ENCODE measurements around the gene KRT13. TPM values are rescaled to one million over a fixed set of nuclear protein-coding genes. Genes with fewer than 3 reads are reported as not detected.

The KRT13 gene
- total RNA-seq, 1 experiment from 2014 or later = 0.30 TPM

DNA sequence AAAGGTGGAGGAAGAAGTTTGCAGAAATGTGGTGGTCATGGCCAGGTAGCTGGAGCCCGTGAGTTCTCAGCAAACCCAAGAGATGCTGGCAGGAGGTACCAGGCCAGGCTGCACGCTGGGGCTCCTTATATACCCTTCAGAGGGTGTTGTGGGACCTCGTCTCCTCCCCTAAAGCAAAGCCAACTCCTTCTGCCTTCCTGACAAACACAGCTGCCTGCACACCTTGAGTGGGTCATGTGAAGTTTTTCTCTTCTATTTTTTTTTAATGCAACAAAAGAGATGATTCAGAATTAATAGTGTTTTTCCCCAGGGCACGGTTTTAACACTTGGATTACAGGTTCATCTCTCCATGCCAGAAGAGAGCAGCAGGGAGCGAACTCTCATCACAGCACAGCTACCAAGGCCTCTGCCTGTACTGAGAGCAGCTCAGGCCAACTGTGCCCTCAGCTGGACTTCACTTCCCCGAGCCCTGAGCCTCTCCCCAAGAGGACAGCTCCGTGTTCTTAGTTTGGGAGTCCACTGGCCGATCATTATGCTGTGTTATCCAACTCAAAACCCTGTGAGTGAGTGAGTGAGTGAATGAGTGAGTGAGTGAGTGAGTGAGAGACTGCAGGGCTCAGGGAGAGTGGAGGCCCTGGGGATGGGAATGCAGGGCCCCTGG is 13.5 kb upstream of the KRT13 start, which contains the start of gene KRT15:
Gene KRT15, minus strand, starts transcription at position 102 of the 661 bp plus-strand sequence. Its CDS starts 63 bp downstream, at position 39.
- Histone ChIP-seq H3K9me3 (replicated peaks) (no peaks in the 10 kb centered on the region), H3K4me1 (no peaks in the 10 kb centered on the region; the same call in 1 of the 2 replicates), H3K4me3 (no peak within 1 kb of the TSS), H3K36me3 (no peaks in the 10 kb centered on the region), H3K27me3 (no peaks in the 10 kb centered on the region), H3K27ac (no peak within 1 kb of the TSS)
- no peak for DNase-seq

- H3K36me3 ChIP-seq = no peaks in the 10 kb centered on the region
- H3K27ac ChIP-seq = no peak overlapping the region
- no peaks in the 10 kb centered on the region for H3K27me3 ChIP-seq
- no peak for DNase-seq
- H3K4me3 ChIP-seq = no peak overlapping the region
- H3K9me3 ChIP-seq (replicated peaks) = no peaks in the 10 kb centered on the region
- no peaks in the 10 kb centered on the region; the same call in 1 of the 2 replicates for H3K4me1 ChIP-seq
Measured at GRCh38 chr17:41518031-41518430, 12.6 kb upstream of the KRT13 start.

DNA sequence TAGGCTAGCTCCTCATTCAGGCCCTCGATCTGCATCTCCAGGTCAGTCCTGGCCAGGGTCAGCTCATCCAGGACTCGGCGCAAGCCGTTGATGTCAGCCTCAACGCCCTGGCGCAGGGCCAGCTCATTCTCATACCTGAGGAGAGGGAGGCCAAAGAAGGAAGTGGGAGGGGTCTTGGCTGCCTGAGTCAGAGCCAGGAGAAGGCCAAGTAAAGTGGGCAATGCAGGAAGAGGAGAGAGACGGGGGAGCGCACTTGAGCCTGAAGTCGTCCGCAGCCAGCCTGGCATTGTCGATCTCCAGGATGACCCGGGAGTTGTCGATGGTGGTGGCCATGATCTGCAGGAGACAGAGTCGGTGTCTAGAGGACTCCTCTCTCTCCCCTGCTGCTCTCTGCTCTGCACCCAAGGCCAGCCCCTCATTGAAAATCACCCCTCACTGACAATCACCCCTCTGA is 11.4 kb upstream of the KRT13 start:
- no peak overlapping the region for H3K27ac ChIP-seq
- H3K9me3 ChIP-seq (replicated peaks) = no peaks in the 10 kb centered on the region
- no peaks in the 10 kb centered on the region for H3K36me3 ChIP-seq
- no peak overlapping the region for H3K4me3 ChIP-seq
- H3K27me3 ChIP-seq = no peaks in the 10 kb centered on the region
- no peak for DNase-seq
- H3K4me1 ChIP-seq = no peaks in the 10 kb centered on the region; the same call in 1 of the 2 replicates

DNA sequence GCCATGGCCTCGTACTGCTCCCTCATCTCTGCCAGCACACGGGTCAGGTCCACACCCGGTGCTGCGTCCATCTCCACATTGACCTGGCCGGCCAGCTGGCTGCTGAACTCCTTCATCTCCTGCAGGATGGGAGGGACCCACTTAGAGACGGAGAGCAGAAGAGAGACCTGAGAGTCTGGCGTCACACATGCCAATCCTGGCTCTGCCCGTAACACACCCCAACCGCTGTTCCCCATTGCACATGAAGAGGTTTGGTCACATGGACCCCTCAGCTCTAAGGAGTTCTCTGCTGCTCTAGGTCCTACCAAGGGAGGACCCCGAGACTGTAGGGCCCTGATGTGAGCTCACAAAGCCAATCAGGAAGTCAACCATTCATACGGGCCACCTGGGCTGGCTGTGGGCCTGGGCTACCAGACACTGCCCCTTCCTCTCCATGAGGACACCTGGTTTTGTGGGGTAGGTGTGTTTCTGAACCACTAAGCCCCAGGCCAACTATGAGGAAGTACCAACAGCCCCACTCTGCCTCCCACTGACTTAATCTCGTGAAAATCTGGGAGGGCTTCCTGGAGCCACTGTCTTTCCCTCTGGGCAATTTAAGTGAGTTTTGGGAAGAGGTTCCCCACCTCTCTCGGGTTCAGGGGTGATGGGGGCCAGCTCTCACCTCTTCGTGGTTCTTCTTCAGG is 10.9 kb upstream of the KRT13 start:
- Histone ChIP-seq H3K4me3 (no peak overlapping the region), H3K27me3 (no peaks in the 10 kb centered on the region), H3K27ac (no peak overlapping the region)

DNA sequence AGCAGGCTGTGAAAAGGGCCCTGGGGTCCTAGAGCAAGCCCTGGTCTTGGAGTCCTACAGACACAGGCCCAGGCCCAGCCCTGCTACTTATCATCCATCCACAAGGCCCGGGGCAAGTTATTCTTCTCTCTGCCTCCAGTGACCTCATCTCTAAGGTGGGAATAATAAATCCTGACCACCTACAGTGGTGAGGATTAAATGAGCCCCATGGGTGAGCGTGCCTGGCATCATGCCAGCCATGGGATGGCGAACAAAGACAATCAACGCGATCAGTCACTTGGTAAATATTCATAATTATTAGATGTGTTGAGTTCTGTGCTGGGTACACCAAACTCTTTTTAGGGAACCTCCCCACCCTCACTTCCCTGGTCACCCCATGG is 7.7 kb upstream of the KRT13 start:
- no peak overlapping the region for H3K27ac ChIP-seq
- H3K27me3 ChIP-seq = no peaks in the 10 kb centered on the region
- peak in 1 of 2 experiments; percentile 15 for DNase-seq
- H3K9me3 ChIP-seq (replicated peaks) = no peaks in the 10 kb centered on the region
- H3K4me1 ChIP-seq = no peaks in the 10 kb centered on the region
- H3K36me3 ChIP-seq = no peaks in the 10 kb centered on the region
- no peak overlapping the region for H3K4me3 ChIP-seq

More for the DNA sequence above, 10.9 kb upstream of the KRT13 start:
- DNase-seq = no peak
- H3K9me3 ChIP-seq (replicated peaks) = no peaks in the 10 kb centered on the region
- no peaks in the 10 kb centered on the region for H3K36me3 ChIP-seq
- H3K4me1 ChIP-seq = no peaks in the 10 kb centered on the region; the same call in 1 of the 2 replicates

DNA sequence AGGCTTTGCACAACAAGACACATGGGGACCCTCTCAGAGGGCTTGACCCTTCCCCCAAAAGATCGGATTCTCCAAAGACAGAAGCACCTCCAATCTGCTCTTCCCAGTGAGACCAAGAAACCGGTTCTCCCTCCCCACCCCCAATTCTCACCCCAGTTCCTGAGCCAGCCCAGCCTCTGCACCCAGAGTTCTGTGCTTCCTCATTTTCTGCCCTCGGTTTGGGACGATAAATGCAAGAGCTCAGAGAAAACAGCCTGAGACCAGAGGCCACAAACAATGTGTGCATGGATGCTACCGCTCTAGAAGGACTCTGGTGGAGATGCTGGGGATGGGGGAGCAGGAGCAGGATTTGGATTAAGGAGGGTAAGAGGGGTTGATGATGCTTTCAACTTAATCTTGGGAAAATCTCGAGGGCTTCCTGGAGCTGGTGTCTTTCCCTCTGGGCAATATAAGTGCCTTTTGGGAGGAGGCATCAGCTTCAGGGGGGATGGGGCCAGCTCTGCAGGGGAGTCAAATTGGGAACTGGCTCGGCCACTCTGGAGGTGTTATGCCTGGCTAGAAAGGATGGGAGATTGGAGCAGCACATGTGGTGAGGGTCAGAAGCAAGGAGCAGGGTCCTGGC is 7.2 kb upstream of the KRT13 start:
- H3K4me3 ChIP-seq = no peak overlapping the region
- H3K36me3 ChIP-seq = no peaks in the 10 kb centered on the region
- H3K9me3 ChIP-seq (replicated peaks) = no peaks in the 10 kb centered on the region
- no peak for DNase-seq
- no peaks in the 10 kb centered on the region for H3K27me3 ChIP-seq
- no peaks in the 10 kb centered on the region for H3K4me1 ChIP-seq
- H3K27ac ChIP-seq = no peak overlapping the region

GRCh38 chr17:41511716-41512115 is 6.3 kb upstream of the KRT13 start:
- Histone ChIP-seq H3K4me3 (no peak overlapping the region), H3K27me3 (no peaks in the 10 kb centered on the region), H3K4me1 (no peaks in the 10 kb centered on the region), H3K9me3 (replicated peaks) (no peaks in the 10 kb centered on the region), H3K36me3 (no peaks in the 10 kb centered on the region), H3K27ac (no peak overlapping the region)
- DNase-seq = no peak

DNA sequence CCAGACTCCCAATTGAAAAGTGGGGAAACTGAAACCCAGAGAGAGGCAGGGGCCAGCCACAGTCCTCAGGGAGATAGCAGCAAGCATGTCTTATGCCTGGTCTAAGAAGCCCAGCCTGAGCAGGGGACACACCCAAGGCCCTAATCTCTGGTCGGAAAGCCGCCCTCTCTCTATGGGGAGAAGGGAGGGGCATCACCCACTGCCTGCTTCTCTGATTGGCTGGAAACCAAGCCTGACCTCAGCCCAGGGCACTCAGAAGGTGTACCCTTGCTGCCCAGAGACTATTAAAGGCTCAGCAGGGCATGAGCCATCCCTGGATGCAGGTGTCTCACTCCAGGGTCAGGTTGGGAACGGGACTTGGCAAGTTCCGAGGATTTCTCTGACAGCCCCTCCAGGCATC is 5.7 kb upstream of the KRT13 start:
- H3K4me1 ChIP-seq = no peaks in the 10 kb centered on the region
- H3K9me3 ChIP-seq (replicated peaks) = no peaks in the 10 kb centered on the region
- H3K4me3 ChIP-seq = no peak overlapping the region
- no peaks in the 10 kb centered on the region for H3K36me3 ChIP-seq
- no peaks in the 10 kb centered on the region for H3K27me3 ChIP-seq
- DNase-seq = no peak
- no peak overlapping the region for H3K27ac ChIP-seq

DNA sequence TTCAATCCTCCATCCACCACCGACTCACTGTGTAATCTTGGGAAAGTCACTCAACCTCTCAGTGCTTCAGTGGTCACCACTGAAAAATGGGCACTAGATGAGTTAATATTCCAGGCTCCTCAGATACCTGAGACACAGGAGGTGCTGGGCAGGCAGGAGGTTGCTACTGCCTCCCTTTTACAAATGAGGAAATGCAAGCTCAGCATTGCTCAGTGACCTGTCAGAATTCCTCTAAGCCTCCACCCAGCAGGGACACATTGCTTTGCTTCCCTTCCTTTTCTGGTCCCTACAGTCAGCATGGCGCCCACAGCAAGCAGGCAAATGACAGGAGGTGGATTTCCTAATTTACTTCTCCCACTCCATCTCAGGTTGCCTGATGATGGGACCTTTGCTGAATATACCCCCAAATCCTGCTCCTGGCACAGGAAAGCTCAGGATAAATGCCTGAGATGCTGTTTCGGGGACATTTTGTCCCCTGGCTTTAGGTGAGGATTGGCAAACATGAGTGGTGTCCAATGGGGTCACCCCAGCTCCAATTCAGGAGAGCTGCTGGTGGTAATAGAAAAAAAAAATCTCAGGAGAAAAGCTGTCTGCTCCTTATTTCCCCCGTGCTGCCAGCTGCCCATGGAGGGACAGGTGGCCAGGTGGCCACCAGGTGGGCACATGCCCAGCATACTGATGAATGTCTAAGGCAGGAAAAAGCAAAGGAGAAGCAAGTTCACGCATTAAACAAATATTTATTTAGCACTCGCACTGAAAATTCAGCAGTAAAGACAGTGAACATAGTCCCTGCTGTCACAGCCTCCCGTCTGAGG is 5.0 kb upstream of the KRT13 start:
- no peaks in the 10 kb centered on the region for H3K36me3 ChIP-seq

DNA sequence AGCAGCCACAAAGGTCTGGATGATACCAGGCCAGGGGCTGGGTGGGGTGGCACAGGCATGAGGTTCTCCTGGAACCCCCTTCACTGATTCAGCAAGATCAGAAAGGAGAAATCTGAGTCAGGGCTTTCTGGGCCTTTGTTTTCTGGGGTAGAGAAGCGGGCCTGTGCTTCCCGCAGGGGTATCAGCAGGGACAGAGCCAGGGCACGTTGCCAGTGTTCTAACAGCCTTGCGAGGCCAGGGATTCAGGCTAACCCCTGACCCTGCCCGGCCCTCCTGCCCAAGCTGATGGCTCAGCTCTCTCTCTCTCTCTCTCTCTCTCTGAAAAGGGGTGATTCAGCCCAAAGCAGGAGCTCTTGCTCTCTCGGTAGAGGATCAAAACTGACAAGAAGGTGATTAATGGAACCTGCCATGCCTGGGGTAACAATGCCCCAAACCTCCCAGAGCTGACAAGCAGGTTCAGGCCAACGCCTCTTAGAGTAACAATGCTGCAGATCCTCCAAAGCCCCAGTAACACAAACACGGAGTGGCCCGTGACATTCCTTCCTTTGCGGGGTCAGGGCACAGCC is 2.0 kb upstream of the KRT13 start:
- Histone ChIP-seq H3K36me3 (no peaks in the 10 kb centered on the region), H3K27me3 (no peaks in the 10 kb centered on the region), H3K27ac (no peak overlapping the region), H3K9me3 (replicated peaks) (no peaks in the 10 kb centered on the region), H3K4me1 (no peaks in the 10 kb centered on the region), H3K4me3 (no peak overlapping the region)
- no peak for DNase-seq

More for the DNA sequence above, 5.0 kb upstream of the KRT13 start:
- Histone ChIP-seq H3K4me3 (no peak overlapping the region), H3K27ac (no peak overlapping the region), H3K9me3 (replicated peaks) (no peaks in the 10 kb centered on the region), H3K27me3 (no peaks in the 10 kb centered on the region), H3K4me1 (no peaks in the 10 kb centered on the region)
- DNase-seq = no peak

GRCh38 chr17:41505809-41506767 is 676 bp upstream of the KRT13 start:
- Histone ChIP-seq H3K4me1 (no peaks in the 10 kb centered on the region), H3K9me3 (replicated peaks) (no peaks in the 10 kb centered on the region), H3K27me3 (no peaks in the 10 kb centered on the region), H3K36me3 (no peaks in the 10 kb centered on the region), H3K4me3 (no peak overlapping the region), H3K27ac (no peak overlapping the region)
- DNase-seq = no peak

DNA sequence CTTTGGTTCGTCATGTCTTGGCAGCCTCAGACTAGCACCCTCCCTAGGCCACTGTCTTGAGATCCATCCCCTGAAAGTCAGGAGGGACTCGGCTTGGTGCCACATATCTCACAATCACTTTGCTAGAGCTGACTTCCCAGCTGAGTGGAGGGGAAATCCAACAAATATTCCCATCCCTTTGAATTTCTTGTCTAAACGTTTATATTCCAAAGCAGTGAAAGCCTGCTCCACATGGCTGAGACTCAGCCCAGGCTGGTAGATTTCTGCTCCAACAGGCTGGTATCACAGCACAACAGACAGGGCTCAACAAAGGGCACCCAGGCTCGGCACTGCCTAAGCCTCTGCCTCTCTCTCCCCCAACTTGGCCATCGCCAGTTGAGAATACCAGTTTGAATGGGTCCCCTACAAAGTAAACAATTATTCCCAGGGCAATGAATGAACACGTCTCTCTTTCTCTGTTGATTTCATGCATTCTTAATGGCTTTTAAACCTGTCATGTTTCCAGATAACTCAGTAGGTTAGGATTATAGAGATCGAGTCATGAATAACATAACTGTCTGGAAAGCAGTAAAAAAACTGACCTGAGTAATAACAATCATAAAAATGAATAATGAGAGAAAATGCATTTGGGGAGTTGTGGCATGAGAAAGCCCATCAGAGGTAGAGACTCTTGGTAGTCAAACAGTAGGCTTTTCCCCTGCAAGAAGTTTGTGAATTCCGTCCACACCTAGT is 1.0 kb downstream of the KRT13 start:
- Histone ChIP-seq H3K36me3 (no peaks in the 10 kb centered on the region), H3K9me3 (replicated peaks) (no peaks in the 10 kb centered on the region), H3K4me1 (no peaks in the 10 kb centered on the region), H3K4me3 (no peak overlapping the region), H3K27ac (no peak overlapping the region), H3K27me3 (no peaks in the 10 kb centered on the region)
- DNase-seq = no peak

- Histone ChIP-seq H3K4me3 (no peak overlapping the region), H3K4me1 (no peaks in the 10 kb centered on the region), H3K9me3 (replicated peaks) (no peaks in the 10 kb centered on the region), H3K36me3 (no peaks in the 10 kb centered on the region), H3K27ac (no peak overlapping the region), H3K27me3 (no peaks in the 10 kb centered on the region)
- DNase-seq = no peak
Measured at GRCh38 chr17:41503202-41503601, 2.2 kb downstream of the KRT13 start.

All from SJCRH30 (cell line).